ENCODE results near the gene CACNA1H.

GRCh38 chr16:1262846-1263221 lies 109.9 kb downstream of the CACNA1H start:
- TF ChIP-seq CTCF (IDR thresholded peaks at IDR 0.05), result no peak
- no peak for TF ChIP-seq POLR2A (IDR thresholded peaks at IDR 0.05)
- no peak for TF ChIP-seq EP300 (IDR thresholded peaks at IDR 0.05; ENCODE audit: low read depth)
